HepG2 (cell line): ENCODE data around the gene SDC1. TPM values are rescaled to one million over a fixed set of nuclear protein-coding genes. Genes with fewer than 3 reads are reported as not detected.
A peak's percentile ranks its signal among the peaks of the same experiment; 100 is the strongest.

ENCODE experiments used
- EED ChIP-seq: sonication (generic); formaldehyde crosslinking; IDR thresholded peaks from 2 replicates; pipeline ENCODE4 v1.5.0; 2020; ENCODE audit warnings: mild to moderate bottlenecking, missing genetic modification reagents
- MIER3 ChIP-seq: IDR thresholded peaks from 2 replicates; pipeline ENCODE4 v1.6.1; 2016; ENCODE audit warnings: missing compliant biosample characterization, borderline replicate concordance
- NR2F2 ChIP-seq: IDR thresholded peaks from 2 replicates; pipeline ENCODE4 v1.6.1; 2012; ENCODE audit warnings: low read depth, inconsistent platforms, borderline replicate concordance
- RAD21 ChIP-seq: fragments of 450-650 bp; formaldehyde crosslinking; IDR thresholded peaks from 2 replicates; pipeline ENCODE4 v1.5.0; 2020; ENCODE audit warnings: mild to moderate bottlenecking
- SNAPC2 ChIP-seq: sonication (generic); formaldehyde crosslinking; IDR thresholded peaks from 2 replicates; pipeline ENCODE4 v1.8.1; 2022; ENCODE audit warnings: mild to moderate bottlenecking, missing genetic modification reagents
- STAG1 ChIP-seq: sonication (generic); formaldehyde crosslinking; IDR thresholded peaks from 2 replicates; pipeline ENCODE4 v1.4.0; 2020; ENCODE audit warnings: missing genetic modification reagents
- TBL1XR1 ChIP-seq: fragments of 150-350 bp; IDR thresholded peaks from 2 replicates; pipeline ENCODE4 v1.6.1; 2014; ENCODE audit warnings: borderline replicate concordance, low read length; ENCODE audit not compliant: partially characterized antibody
- TEAD2 ChIP-seq: sonication (generic); formaldehyde crosslinking; IDR thresholded peaks from 2 replicates; pipeline ENCODE4 v1.9.0; 2021; ENCODE audit warnings: missing genetic modification reagents
- YEATS4 ChIP-seq: sonication (generic); formaldehyde crosslinking; IDR thresholded peaks from 2 replicates; pipeline ENCODE4 v1.4.0; 2020; ENCODE audit warnings: missing genetic modification reagents, borderline replicate concordance
- ZNF180 ChIP-seq: sonication (generic); formaldehyde crosslinking; IDR thresholded peaks from 2 replicates; pipeline ENCODE4 v1.4.0; 2020; ENCODE audit warnings: low read depth, missing genetic modification reagents, borderline replicate concordance
- ZNF232 ChIP-seq: sonication (generic); formaldehyde crosslinking; IDR thresholded peaks from 2 replicates; pipeline ENCODE4 v1.4.0; 2020; ENCODE audit warnings: missing genetic modification reagents, borderline replicate concordance
- ZNF503 ChIP-seq: sonication (generic); formaldehyde crosslinking; IDR thresholded peaks from 2 replicates; pipeline ENCODE4 v1.4.0; 2020; ENCODE audit warnings: missing genetic modification reagents
- polyA plus RNA-seq, 8 experiments: library from polyadenylated mRNA; depleted of rRNA in 3 of 8; stranded (reverse) in 7 of 8; unstranded in 1 of 8; fragments of >200 nt; fragmentation: Illumina TruSeq in 4 of 8; extraction: Trizol in 4 of 8; gene quantifications; 2 replicates each; pipeline versions ENCODE4 v1.2.1 to v1.2.3, GENCODE V29; 2011 to 2016; ENCODE audit warnings: low read depth in 4 of 8, missing spikeins in 1 of 8, mixed read lengths in 1 of 8; ENCODE audit not compliant: insufficient read depth in 1 of 8
- total RNA-seq, 5 experiments: library from RNA; depleted of rRNA; stranded (reverse); fragments of >200 nt; fragmentation: Illumina TruSeq; extraction: Trizol; gene quantifications; 2 replicates each; pipeline ENCODE4 v1.2.3, GENCODE V29; 2016; ENCODE audit warnings: low read depth in 1 of 5
- TF ChIP-seq, protein P1 (sequence below): sonication (generic); formaldehyde crosslinking; IDR thresholded peaks from 2 replicates; pipeline ENCODE4 v1.5.0; 2020; ENCODE audit warnings: missing genetic modification reagents

The SDC1 gene
- total and polyA plus RNA-seq, 2 of the 13 experiments (the other 11 are each of a cell fraction or from before 2014, with no cell fraction given) = 108 to 119 TPM

- TF ChIP-seq TBL1XR1 (peak; percentile 16), STAG1 (CRISPR knock-in tag) (no peak), ZNF232 (CRISPR knock-in tag) (0 out of 2 replicates have a peak, but pooled peaks have one; percentile 60), SNAPC2 (CRISPR knock-in tag) (0 out of 2 replicates have a peak, but pooled peaks have one; percentile 46), YEATS4 (CRISPR knock-in tag) (no peak), RAD21 (CRISPR knock-in tag) (no peak), EED (CRISPR knock-in tag) (no peak), TEAD2 (CRISPR knock-in tag) (no peak), NR2F2 (no peak), ZNF503 (CRISPR knock-in tag) (no peak), ZNF180 (CRISPR knock-in tag) (no peak), MIER3 (CRISPR knock-in tag) (peak; percentile 10; the same call in 1 of the 2 replicates)
- TF ChIP-seq, protein P1, sequence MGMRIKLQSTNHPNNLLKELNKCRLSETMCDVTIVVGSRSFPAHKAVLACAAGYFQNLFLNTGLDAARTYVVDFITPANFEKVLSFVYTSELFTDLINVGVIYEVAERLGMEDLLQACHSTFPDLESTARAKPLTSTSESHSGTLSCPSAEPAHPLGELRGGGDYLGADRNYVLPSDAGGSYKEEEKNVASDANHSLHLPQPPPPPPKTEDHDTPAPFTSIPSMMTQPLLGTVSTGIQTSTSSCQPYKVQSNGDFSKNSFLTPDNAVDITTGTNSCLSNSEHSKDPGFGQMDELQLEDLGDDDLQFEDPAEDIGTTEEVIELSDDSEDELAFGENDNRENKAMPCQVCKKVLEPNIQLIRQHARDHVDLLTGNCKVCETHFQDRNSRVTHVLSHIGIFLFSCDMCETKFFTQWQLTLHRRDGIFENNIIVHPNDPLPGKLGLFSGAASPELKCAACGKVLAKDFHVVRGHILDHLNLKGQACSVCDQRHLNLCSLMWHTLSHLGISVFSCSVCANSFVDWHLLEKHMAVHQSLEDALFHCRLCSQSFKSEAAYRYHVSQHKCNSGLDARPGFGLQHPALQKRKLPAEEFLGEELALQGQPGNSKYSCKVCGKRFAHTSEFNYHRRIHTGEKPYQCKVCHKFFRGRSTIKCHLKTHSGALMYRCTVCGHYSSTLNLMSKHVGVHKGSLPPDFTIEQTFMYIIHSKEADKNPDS = 0 out of 2 replicates have a peak, but pooled peaks have one; percentile 2
These were observed 12.5 kb downstream of the SDC1 start (continued) for GRCh38 chr2:20212459-20212870.
